H1 (cell line): ENCODE measurements around the gene DDX3X. TPM values are rescaled to one million over a fixed set of nuclear protein-coding genes. Genes with fewer than 3 reads are reported as not detected.

ENCODE experiments used
- polyA plus RNA-seq, 7 experiments: library from polyadenylated mRNA; depleted of rRNA in 3 of 7; stranded (reverse) in 5 of 7; unstranded in 2 of 7; fragments of >200 nt in 5 of 7; fragments of 200-250 nt in 2 of 7; gene quantifications; 1 replicate in 5 of 7; 2 replicates in 1 of 7; 4 replicates in 1 of 7; pipeline versions ENCODE4 v1.2.1 to v1.2.3, GENCODE V29; 2011 to 2013; ENCODE audit warnings: missing spikeins in 2 of 7, mixed read lengths in 2 of 7
- total RNA-seq: library from RNA; stranded (reverse); fragmentation: NEBNext Ultra II Directional; extraction: Animal tissue kit (Norgen Biotek cat#: 25700); gene quantifications from 2 replicates; pipeline ENCODE4 v1.2.1, GENCODE V29; 2021
- TF ChIP-seq, protein P1 (sequence below): fragments of 300-600 bp; sonication (generic); IDR thresholded peaks from 2 replicates; pipeline ENCODE4 v1.7.1; 2012; ENCODE audit warnings: low read length, moderate library complexity, mild to moderate bottlenecking, inconsistent platforms; ENCODE audit not compliant: insufficient replicate concordance

The DDX3X gene
- total and polyA plus RNA-seq, 2 of the 8 experiments (the other 6 are each of a cell fraction or from before 2014, with no cell fraction given) = 39.4 to 291 TPM

DNA sequence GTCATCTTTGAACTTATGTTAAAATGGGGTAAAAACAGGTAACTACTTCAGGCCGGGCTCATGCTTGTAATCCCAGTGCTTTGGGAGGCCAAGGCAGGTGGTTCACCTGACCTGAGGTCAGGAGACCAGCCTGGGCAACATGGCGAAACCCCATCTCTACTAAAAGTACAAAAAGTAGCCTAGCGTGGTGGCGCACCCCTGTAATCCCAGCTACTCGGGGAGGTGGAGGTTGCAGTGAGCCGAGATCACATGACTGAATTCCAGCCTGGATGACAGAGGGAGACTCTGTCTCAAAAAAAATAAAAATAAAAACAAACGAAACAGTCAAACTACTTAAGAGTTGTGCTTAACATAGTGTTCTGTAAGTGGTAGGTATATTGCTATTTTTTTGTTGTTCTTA, 2.5 kb downstream of the DDX3X start (continued):
- TF ChIP-seq, protein P1, sequence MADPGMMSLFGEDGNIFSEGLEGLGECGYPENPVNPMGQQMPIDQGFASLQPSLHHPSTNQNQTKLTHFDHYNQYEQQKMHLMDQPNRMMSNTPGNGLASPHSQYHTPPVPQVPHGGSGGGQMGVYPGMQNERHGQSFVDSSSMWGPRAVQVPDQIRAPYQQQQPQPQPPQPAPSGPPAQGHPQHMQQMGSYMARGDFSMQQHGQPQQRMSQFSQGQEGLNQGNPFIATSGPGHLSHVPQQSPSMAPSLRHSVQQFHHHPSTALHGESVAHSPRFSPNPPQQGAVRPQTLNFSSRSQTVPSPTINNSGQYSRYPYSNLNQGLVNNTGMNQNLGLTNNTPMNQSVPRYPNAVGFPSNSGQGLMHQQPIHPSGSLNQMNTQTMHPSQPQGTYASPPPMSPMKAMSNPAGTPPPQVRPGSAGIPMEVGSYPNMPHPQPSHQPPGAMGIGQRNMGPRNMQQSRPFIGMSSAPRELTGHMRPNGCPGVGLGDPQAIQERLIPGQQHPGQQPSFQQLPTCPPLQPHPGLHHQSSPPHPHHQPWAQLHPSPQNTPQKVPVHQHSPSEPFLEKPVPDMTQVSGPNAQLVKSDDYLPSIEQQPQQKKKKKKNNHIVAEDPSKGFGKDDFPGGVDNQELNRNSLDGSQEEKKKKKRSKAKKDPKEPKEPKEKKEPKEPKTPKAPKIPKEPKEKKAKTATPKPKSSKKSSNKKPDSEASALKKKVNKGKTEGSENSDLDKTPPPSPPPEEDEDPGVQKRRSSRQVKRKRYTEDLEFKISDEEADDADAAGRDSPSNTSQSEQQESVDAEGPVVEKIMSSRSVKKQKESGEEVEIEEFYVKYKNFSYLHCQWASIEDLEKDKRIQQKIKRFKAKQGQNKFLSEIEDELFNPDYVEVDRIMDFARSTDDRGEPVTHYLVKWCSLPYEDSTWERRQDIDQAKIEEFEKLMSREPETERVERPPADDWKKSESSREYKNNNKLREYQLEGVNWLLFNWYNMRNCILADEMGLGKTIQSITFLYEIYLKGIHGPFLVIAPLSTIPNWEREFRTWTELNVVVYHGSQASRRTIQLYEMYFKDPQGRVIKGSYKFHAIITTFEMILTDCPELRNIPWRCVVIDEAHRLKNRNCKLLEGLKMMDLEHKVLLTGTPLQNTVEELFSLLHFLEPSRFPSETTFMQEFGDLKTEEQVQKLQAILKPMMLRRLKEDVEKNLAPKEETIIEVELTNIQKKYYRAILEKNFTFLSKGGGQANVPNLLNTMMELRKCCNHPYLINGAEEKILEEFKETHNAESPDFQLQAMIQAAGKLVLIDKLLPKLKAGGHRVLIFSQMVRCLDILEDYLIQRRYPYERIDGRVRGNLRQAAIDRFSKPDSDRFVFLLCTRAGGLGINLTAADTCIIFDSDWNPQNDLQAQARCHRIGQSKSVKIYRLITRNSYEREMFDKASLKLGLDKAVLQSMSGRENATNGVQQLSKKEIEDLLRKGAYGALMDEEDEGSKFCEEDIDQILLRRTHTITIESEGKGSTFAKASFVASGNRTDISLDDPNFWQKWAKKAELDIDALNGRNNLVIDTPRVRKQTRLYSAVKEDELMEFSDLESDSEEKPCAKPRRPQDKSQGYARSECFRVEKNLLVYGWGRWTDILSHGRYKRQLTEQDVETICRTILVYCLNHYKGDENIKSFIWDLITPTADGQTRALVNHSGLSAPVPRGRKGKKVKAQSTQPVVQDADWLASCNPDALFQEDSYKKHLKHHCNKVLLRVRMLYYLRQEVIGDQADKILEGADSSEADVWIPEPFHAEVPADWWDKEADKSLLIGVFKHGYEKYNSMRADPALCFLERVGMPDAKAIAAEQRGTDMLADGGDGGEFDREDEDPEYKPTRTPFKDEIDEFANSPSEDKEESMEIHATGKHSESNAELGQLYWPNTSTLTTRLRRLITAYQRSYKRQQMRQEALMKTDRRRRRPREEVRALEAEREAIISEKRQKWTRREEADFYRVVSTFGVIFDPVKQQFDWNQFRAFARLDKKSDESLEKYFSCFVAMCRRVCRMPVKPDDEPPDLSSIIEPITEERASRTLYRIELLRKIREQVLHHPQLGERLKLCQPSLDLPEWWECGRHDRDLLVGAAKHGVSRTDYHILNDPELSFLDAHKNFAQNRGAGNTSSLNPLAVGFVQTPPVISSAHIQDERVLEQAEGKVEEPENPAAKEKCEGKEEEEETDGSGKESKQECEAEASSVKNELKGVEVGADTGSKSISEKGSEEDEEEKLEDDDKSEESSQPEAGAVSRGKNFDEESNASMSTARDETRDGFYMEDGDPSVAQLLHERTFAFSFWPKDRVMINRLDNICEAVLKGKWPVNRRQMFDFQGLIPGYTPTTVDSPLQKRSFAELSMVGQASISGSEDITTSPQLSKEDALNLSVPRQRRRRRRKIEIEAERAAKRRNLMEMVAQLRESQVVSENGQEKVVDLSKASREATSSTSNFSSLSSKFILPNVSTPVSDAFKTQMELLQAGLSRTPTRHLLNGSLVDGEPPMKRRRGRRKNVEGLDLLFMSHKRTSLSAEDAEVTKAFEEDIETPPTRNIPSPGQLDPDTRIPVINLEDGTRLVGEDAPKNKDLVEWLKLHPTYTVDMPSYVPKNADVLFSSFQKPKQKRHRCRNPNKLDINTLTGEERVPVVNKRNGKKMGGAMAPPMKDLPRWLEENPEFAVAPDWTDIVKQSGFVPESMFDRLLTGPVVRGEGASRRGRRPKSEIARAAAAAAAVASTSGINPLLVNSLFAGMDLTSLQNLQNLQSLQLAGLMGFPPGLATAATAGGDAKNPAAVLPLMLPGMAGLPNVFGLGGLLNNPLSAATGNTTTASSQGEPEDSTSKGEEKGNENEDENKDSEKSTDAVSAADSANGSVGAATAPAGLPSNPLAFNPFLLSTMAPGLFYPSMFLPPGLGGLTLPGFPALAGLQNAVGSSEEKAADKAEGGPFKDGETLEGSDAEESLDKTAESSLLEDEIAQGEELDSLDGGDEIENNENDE = no peak
